ENCODE data around the gene FAM13A.
"Not testable (repeated sequence)": the region's sequence is repeated elsewhere in the genome, so short reads cannot be mapped to it uniquely, and the experiment has no call there.

FAM13A gene

DNA sequence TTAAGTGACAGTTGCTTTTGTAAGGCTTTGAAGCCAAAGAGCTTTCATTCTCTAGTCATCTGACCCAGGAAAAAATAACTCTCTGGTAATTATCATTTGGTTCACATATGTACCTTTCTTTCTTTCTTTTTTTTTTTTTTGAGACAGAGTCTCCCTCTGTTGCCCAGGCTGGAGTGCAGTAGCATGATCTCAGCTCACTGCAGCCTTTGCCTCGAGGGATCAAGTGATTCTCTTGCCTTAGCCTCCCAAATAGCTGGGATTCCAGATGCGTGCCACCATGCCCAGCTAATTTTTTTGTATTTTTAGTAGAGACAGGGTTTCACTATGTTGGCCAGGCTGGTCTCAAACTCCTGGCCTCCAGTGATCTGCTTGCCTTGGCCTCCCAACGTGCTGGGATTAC, 169.6 kb downstream of the FAM13A start:
- H3K27ac Mint-ChIP-seq; ATAC-seq; DNase-seq (ENCODE audit: low spot score in 2 of 2); H3K36me3 Mint-ChIP-seq; H3K4me3 Mint-ChIP-seq; H3K9me3 Mint-ChIP-seq; H3K4me1 Mint-ChIP-seq: not testable (repeated sequence)

GRCh38 chr4:88881227-88881569, 175.8 kb downstream of the FAM13A start:
- Mint-ChIP-seq H3K4me1 (no peaks in the 10 kb centered on the region), H3K36me3 (no peaks in the 10 kb centered on the region), H3K9me3 (no peaks in the 10 kb centered on the region), H3K27ac (no peak overlapping the region), H3K4me3 (no peak overlapping the region)
- ATAC-seq (no peak), DNase-seq (ENCODE audit: low spot score in 2 of 2) (no peak)

GRCh38 chr4:88880501-88881226, 176.3 kb downstream of the FAM13A start:
- Mint-ChIP-seq H3K27ac (no peak overlapping the region), H3K4me1 (no peaks in the 10 kb centered on the region), H3K36me3 (no peaks in the 10 kb centered on the region), H3K9me3 (no peaks in the 10 kb centered on the region), H3K4me3 (no peak overlapping the region)
- ATAC-seq (no peak), DNase-seq (ENCODE audit: low spot score in 2 of 2) (no peak)

- Mint-ChIP-seq H3K4me3 (no peak overlapping the region), H3K27ac (no peak overlapping the region), H3K9me3 (no peaks in the 10 kb centered on the region), H3K4me1 (no peaks in the 10 kb centered on the region), H3K36me3 (no peaks in the 10 kb centered on the region)
- ATAC-seq (no peak), DNase-seq (ENCODE audit: low spot score in 2 of 2) (no peak)
Measured at GRCh38 chr4:88879991-88880390, 177.0 kb downstream of the FAM13A start.

- no peak overlapping the region for H3K27ac Mint-ChIP-seq
- ATAC-seq (no peak), DNase-seq (ENCODE audit: low spot score in 2 of 2) (no peak)
- H3K9me3 Mint-ChIP-seq = no peaks in the 10 kb centered on the region
- no peaks in the 10 kb centered on the region for H3K36me3 Mint-ChIP-seq
- H3K4me3 Mint-ChIP-seq = no peak overlapping the region
- no peaks in the 10 kb centered on the region for H3K4me1 Mint-ChIP-seq
Measured at GRCh38 chr4:88878642-88879041, 178.3 kb downstream of the FAM13A start.

DNA sequence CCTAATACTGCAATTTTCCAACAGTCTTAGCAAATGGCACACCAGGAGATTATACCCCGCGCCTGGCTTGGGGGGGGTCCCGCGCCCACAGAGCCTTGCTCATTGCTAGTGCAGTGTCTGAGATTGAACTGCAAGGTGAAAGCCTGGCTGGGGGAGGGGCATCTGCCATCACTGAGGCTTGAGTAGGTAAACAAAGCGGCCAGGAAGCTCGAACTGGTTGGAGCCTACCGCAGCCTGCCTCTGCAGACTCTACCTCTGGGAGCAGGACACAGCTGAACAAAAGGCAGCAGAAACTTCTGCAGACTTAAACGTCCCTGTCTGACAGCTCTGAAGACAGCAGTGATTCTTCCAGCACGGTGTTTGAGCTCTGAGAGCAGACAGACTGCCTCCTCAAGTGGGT, 186.6 kb downstream of the FAM13A start:
- ATAC-seq (no peak), DNase-seq (ENCODE audit: low spot score in 2 of 2) (no peak)
- H3K27ac Mint-ChIP-seq = no peak overlapping the region
- no peaks in the 10 kb centered on the region for H3K9me3 Mint-ChIP-seq
- H3K4me3 Mint-ChIP-seq = no peak overlapping the region
- no peaks in the 10 kb centered on the region for H3K36me3 Mint-ChIP-seq
- no peaks in the 10 kb centered on the region for H3K4me1 Mint-ChIP-seq

DNA sequence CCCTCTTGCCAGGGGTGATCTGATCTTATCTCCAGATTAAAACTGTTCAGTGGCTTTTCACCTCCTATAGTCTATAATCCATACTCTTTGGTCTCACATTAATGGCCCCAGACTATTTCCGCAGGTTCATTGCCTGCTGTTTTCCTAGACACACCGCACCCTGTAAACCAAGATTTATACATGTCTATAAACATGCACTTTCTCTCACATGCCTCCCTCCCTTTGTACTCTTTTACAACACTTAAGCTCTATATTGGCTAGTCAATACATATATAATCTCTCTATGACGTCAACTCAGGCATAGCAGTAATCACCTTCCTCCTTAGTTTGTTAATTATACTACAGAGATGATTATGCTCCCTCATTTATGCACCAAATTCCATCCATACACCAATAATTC, 188.5 kb downstream of the FAM13A start:
- no peaks in the 10 kb centered on the region for H3K9me3 Mint-ChIP-seq
- H3K4me1 Mint-ChIP-seq = no peaks in the 10 kb centered on the region
- H3K36me3 Mint-ChIP-seq = no peaks in the 10 kb centered on the region
- H3K27ac Mint-ChIP-seq = no peak overlapping the region
- ATAC-seq (no peak), DNase-seq (ENCODE audit: low spot score in 2 of 2) (no peak)
- no peak overlapping the region for H3K4me3 Mint-ChIP-seq

DNA sequence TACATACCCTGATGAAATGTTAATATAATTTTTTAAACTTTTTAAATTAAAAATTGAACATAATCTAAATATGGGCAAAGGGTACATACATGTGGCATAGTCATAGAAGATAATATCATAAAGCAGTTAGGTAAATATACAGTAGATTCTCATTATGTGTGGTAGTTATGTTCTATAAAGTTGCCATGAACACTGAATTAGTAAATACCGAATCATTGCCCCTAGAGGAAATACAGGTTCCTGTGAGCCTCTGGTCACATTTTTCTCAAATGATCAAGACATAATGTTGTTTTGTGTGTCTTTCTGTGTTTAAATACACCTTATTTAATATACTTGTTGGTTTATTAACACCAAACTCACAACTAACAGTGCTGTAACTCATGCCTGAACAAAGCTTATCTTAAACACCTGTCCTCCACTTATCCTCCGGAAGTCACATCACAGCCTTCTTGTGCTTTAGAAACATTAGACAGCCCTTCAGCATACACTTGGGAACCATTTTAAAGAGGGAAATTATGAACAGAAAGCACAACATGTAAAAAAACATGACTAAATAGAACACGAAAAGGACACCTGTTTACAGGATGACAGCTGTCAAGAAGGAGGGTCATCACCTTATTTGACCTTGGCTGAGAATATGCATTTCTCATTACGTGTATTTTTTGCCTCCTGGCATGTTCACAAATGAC, 190.0 kb downstream of the FAM13A start:
- no peak overlapping the region for H3K27ac Mint-ChIP-seq
- no peak for DNase-seq (ENCODE audit: low spot score in 2 of 2)
- no peak for ATAC-seq
- H3K36me3 Mint-ChIP-seq = no peaks in the 10 kb centered on the region
- no peaks in the 10 kb centered on the region for H3K4me1 Mint-ChIP-seq
- no peak overlapping the region for H3K4me3 Mint-ChIP-seq
- H3K9me3 Mint-ChIP-seq = no peaks in the 10 kb centered on the region

- ATAC-seq (no peak), DNase-seq (ENCODE audit: low spot score in 2 of 2) (no peak)
- Mint-ChIP-seq H3K4me3 (no peak overlapping the region), H3K36me3 (no peaks in the 10 kb centered on the region), H3K27ac (no peak overlapping the region), H3K4me1 (no peaks in the 10 kb centered on the region), H3K9me3 (no peaks in the 10 kb centered on the region)
Measured at GRCh38 chr4:88865466-88865865, 191.5 kb downstream of the FAM13A start.

- H3K9me3 Mint-ChIP-seq = no peaks in the 10 kb centered on the region
- ATAC-seq (no peak), DNase-seq (ENCODE audit: low spot score in 2 of 2) (no peak)
- no peaks in the 10 kb centered on the region for H3K4me1 Mint-ChIP-seq
- no peak overlapping the region for H3K4me3 Mint-ChIP-seq
- no peak overlapping the region for H3K27ac Mint-ChIP-seq
- no peaks in the 10 kb centered on the region for H3K36me3 Mint-ChIP-seq
Measured at GRCh38 chr4:88865046-88865445, 191.9 kb downstream of the FAM13A start.

DNA sequence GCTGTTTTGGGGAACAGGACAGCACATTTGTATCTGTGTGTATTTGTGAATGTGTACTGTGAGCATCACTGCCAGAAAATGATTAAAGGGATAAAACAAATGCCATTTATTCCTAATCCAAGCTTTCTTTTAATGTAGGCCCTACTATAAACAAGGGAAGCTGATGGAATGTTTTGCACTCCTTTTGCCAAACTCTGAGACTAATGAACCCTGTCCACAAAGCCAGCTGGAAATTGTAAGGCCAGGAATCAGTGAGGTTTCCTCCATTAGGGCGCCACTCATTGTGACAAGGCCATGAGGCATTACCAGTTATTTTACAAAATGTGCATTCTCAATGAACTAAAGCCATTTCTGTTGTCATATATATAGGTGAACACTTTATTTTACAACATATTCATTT, 196.4 kb downstream of the FAM13A start:
- no peaks in the 10 kb centered on the region for H3K4me1 Mint-ChIP-seq
- no peaks in the 10 kb centered on the region for H3K36me3 Mint-ChIP-seq
- no peak overlapping the region for H3K4me3 Mint-ChIP-seq
- H3K9me3 Mint-ChIP-seq = no peaks in the 10 kb centered on the region
- H3K27ac Mint-ChIP-seq = no peak overlapping the region
- ATAC-seq (no peak), DNase-seq (ENCODE audit: low spot score in 2 of 2) (no peak)

GRCh38 chr4:88859191-88859812, 197.7 kb downstream of the FAM13A start:
- Mint-ChIP-seq H3K4me1 (no peaks in the 10 kb centered on the region), H3K36me3 (no peaks in the 10 kb centered on the region), H3K9me3 (no peaks in the 10 kb centered on the region), H3K27ac (no peak overlapping the region), H3K4me3 (no peak overlapping the region)
- peak; percentile 36 for ATAC-seq
- DNase-seq (ENCODE audit: low spot score in 2 of 2) = no peak

- DNase-seq (ENCODE audit: low spot score in 2 of 2) (no peak), ATAC-seq (no peak)
- Mint-ChIP-seq H3K4me3 (no peak overlapping the region), H3K36me3 (no peaks in the 10 kb centered on the region), H3K9me3 (no peaks in the 10 kb centered on the region), H3K27ac (no peak overlapping the region), H3K4me1 (no peaks in the 10 kb centered on the region)
Measured at GRCh38 chr4:88858752-88859151, 198.2 kb downstream of the FAM13A start.

DNA sequence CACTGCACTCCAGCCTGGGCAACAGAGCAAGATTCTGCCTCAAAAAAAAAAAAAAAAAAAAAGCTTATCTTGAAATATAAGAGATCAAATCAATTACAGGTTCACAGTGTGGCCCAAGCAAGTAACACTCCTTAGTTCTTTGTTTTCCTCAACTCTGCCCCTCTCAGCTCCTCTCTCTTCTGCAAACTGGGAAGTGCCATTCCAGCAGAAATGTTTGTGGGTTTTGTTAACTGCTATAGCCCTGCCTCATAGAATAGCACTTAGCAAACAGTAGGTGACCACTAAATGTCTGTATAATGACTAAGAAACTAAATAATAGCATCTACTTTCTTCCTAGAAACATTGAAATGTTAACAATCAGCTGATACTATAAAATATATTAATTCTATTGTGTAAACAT, 199.4 kb downstream of the FAM13A start:
- H3K4me3 Mint-ChIP-seq = no peak overlapping the region
- no peak overlapping the region for H3K27ac Mint-ChIP-seq
- H3K9me3 Mint-ChIP-seq = no peaks in the 10 kb centered on the region
- no peaks in the 10 kb centered on the region for H3K36me3 Mint-ChIP-seq
- no peak for DNase-seq (ENCODE audit: low spot score in 2 of 2)
- H3K4me1 Mint-ChIP-seq = no peaks in the 10 kb centered on the region
- no peak for ATAC-seq

DNA sequence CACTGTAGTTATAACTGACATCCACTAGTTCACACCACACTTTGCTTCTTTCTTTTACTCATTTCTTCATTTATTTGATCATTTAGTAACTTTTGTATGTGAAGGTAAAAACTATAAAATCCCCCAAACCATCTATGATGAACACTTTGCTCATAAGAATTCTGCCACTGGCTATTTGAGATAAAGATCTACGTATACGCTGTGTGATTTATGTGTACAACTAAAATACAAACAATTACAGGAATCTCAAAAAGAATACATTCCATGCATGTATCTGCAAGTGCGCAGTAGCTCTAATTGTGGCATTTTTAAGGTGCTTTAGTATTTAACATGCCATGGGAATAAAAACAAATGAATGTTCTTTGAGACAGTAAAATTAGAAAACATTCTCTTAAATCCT, 202.5 kb downstream of the FAM13A start:
- Mint-ChIP-seq H3K4me3 (no peak overlapping the region), H3K9me3 (no peaks in the 10 kb centered on the region), H3K27ac (no peak overlapping the region), H3K4me1 (no peaks in the 10 kb centered on the region), H3K36me3 (no peaks in the 10 kb centered on the region)
- no peak for ATAC-seq
- DNase-seq (ENCODE audit: low spot score in 2 of 2) = no peak

DNA sequence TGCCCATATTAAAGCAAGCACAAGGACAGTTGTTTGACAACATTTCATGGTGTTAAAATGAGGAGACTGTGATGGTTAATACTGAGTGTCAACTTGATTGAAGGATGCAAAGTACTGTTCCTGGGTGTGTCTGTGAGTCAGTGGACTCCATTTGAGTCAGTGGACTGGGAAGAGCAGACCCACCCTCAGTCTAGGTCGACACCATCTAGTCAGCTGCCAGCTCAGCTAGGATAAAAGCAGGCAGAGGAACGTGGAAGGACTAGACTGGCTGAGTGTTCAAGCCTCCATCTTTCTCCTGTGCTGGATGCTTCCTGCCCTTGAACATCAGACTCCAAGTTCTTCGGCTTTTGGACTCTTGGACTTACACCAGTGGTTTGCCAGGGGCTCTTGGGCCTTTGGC, 203.4 kb downstream of the FAM13A start:
- not testable (repeated sequence) for H3K9me3 Mint-ChIP-seq; H3K4me3 Mint-ChIP-seq; H3K4me1 Mint-ChIP-seq; H3K27ac Mint-ChIP-seq; DNase-seq (ENCODE audit: low spot score in 2 of 2); ATAC-seq; H3K36me3 Mint-ChIP-seq
